GM18909 (cell line): ENCODE measurements around the gene FBXO47.
"Not testable (repeated sequence)": the region's sequence is repeated elsewhere in the genome, so short reads cannot be mapped to it uniquely, and the experiment has no call there.

Source experiments
- ATAC-seq: cut with Tn5 transposase; IDR thresholded peaks from one replicate; pipeline ENCODE4 v1.9.1; 2021; ENCODE audit warnings: mild to moderate bottlenecking; ENCODE audit not compliant: unreplicated experiment, poor library complexity

The FBXO47 gene

GRCh38 chr17:38981636-38982035 lies 14.4 kb upstream of the FBXO47 start:
- ATAC-seq = no peak

- ATAC-seq = no peak
These were observed 13.5 kb upstream of the FBXO47 start for GRCh38 chr17:38980490-38981217.

DNA sequence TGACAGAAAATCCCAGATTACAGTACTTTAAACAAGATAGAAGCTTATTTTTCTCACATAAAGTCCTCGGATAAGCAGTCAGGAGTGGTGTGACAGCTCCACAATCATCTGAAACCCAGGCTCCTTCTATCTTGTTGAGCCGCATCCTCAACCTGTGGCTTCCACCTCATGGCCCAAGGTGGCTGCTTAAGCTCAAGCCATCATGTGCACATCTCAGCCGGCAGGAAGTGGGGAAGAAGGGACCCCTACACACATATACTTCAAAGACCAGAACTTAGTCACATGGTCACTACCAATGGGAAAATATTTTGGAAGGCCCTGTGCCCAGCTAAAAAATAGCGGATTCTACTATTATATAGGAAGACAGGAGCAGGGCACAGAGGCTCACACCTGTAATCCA lies 11.0 kb upstream of the FBXO47 start:
- no peak for ATAC-seq

- not testable (repeated sequence) for ATAC-seq
These were observed 9.0 kb upstream of the FBXO47 start for GRCh38 chr17:38976187-38976551.

- no peak for ATAC-seq
These were observed 3.6 kb upstream of the FBXO47 start for GRCh38 chr17:38970804-38971203.

DNA sequence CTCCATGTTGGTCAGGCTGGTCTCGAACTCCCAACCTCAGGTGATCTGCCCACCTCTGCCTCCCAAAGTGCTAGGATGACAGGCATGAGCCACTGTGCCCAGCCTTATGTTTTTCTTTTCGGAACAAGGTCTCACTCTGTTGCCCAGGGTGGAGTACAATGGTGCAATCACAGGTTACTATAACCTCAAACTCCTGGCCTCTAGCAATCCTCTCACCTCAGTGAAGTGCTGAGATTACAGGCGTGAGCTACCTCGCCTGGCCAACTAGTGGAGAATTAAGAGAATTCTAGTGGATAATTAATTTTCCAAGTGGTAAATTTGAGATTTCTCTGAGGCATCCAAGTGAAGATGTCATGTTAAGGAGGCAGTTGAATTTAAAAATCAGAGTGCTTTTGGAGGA lies 2.9 kb upstream of the FBXO47 start:
- ATAC-seq = no peak

DNA sequence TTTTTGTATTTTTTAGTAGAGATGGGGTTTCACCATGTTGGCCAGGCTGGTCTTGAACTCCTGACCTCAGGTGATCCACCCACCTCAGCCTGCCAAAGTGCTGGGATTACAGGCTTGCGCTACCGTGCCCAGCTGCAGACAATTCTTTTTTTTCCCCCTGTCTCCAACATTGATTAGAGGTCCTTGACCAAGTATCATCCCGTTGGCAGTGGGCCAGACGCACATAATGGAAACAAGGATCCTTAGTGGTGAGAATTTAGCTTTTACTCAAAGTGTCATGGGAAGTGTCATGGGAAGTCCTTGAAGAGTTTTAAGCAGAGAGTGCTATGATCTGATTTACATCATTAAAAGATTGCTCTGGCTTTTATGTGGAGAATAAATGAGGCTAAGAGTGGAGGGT lies 2.1 kb upstream of the FBXO47 start:
- no peak for ATAC-seq

GRCh38 chr17:38961413-38961812 lies 5.8 kb downstream of the FBXO47 start:
- ATAC-seq = no peak

DNA sequence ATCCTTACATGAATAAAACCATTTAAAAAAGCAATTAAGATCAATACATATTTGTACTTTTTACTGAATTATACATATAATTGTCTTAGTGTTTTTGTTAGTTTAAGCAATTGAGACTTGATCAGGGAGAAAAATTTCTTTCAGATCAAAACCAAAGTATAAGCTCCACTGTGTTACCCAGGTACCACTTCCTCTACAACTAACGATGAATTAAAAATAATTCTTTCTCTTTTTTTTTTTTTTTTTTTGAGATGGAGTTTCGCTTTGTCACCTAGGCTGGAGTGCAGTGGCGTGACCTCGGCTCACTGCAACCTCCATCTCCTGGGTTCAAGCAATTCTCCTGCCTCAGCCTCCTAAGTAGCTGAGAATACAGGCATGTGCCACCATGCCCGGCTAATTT lies 6.8 kb downstream of the FBXO47 start:
- no peak for ATAC-seq

DNA sequence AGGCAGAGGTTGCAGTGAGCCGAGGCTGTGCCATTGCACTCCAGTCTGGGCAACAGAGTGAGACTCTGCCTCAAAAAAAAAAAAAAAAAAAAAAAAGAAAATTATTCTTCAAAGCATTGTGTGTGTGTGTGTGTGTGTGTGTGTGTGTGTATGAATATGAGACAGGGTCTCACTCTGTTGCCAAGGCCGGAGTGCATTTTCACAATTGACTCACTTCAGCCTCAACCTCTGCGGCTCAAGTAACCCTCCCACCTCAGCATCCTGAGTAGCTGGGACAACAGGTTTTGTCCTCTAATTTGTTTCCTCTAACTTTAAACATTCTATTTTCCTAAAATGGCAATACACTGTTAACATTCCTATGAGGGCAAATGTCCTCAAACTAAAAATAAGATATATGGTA lies 7.7 kb downstream of the FBXO47 start:
- ATAC-seq = no peak

- ATAC-seq = no peak
These were observed 8.4 kb downstream of the FBXO47 start for GRCh38 chr17:38958756-38959155.

DNA sequence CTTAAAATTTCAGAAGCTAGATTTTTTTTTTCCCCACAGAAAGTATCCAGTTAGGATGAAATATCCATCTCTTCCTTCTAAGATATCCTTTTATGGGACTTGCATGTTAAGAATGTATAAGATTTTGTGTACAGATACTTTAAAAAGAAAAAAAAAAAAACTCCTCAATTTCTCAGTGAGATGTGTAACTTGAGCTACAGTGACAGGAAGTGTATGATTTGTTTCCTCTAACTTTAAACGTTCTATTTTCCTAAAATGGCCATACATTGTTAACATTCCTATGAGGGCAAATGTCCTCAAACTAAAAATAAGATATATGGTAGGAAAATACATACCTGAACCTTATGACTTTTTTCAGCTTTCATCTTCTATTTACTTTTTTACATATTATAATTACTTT lies 8.9 kb downstream of the FBXO47 start:
- ATAC-seq = no peak

- not testable (repeated sequence) for ATAC-seq
These were observed 13.4 kb downstream of the FBXO47 start for GRCh38 chr17:38953800-38954199.

- no peak for ATAC-seq
These were observed 20.0 kb downstream of the FBXO47 start for GRCh38 chr17:38947189-38947588.

- no peak for ATAC-seq
These were observed 23.6 kb downstream of the FBXO47 start for GRCh38 chr17:38943607-38944006.

- no peak for ATAC-seq
These were observed 24.4 kb downstream of the FBXO47 start for GRCh38 chr17:38942696-38943334.

DNA sequence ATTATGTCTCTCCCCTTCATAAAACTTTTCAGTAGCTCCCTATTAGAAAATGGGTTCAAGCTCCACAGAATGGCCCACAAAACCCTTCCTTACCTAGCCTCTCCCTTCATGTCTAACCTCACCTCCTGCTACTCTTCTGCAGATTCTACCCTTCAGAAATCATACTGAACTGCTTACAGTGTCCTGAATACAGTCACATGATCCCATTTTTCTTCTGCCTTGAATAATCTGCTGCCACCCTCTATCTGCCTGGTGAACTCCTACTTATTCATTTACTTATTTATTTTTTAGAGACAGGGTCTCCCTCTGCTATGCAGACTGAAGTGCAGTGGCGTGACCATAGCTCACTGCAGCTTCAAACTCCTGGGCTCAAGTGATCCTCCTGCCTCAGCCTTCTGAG lies 26.8 kb downstream of the FBXO47 start:
- no peak for ATAC-seq

- no peak for ATAC-seq
These were observed 27.2 kb downstream of the FBXO47 start for GRCh38 chr17:38939987-38940386.

DNA sequence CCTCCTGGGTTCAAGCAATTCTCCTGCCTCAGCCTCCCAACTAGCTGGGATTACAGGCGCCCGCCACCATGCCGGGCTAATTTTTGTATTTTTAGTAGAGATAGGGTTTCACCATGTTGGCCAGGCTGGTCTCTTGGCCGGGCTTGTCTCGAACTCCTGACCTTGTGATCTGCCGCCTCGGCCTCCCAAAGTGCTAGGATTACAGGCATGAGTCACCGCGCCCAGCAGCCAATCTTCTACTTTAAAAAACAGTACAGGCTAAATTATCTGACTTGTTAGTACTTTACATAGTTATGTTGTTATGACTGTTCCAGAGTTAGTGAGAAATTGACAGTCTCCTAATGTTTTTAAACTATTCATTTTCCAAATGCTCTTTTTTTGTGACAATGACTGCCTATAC lies 33.2 kb downstream of the FBXO47 start:
- not testable (repeated sequence) for ATAC-seq

- not testable (repeated sequence) for ATAC-seq
These were observed 36.4 kb downstream of the FBXO47 start for GRCh38 chr17:38930782-38931181.

- ATAC-seq = no peak
These were observed 40.7 kb downstream of the FBXO47 start for GRCh38 chr17:38926293-38927070.
